SK-N-SH (cell line): ENCODE measurements around the gene ACBD6. TPM values are rescaled to one million over a fixed set of nuclear protein-coding genes. Genes with fewer than 3 reads are reported as not detected.

Experiments used
- CTCF ChIA-PET: fragments of 300-600, 350-600 bp; formaldehyde crosslinking; extraction: SDS; loops from one replicate; lab custom pipeline; 2021; lab: Yijun Ruan, JAX
- POLR2A ChIA-PET: fragments of 350-600 bp; sonication (Branson Sonifier 250); formaldehyde crosslinking; extraction: SDS; loops from one replicate; lab custom pipeline; 2020; ENCODE audit warnings: antibody characterized with exemption, inconsistent platforms; lab: Yijun Ruan, JAX
- DNase-seq: peaks from one replicate; pipeline ENCODE4 v3.0.0; 2012
- H2AFZ ChIP-seq: fragments of 200-600 bp; sonication (generic); 2 replicates; pipeline ENCODE4 v1.8.1; 2016; ENCODE audit warnings: antibody characterized with exemption, mild to moderate bottlenecking, low read depth
- H3F3A ChIP-seq: fragments of 200-600 bp; sonication (generic); replicated peaks from 2 replicates; pipeline ENCODE3; 2016; ENCODE audit warnings: antibody characterized with exemption, mild to moderate bottlenecking; ENCODE audit not compliant: insufficient read depth
- H3K27ac ChIP-seq, 2 experiments: fragments of 200-500 bp in 1 of 2; fragments of 200-600 bp in 1 of 2; sonication (Bioruptor generic) in 1 of 2; sonication (generic), shearing (Covaris generic) in 1 of 2; 2 replicates each; pipeline versions ENCODE4 v1.5.1 to v1.6.1; 2014 to 2016; ENCODE audit warnings: low read depth in 2 of 2, inconsistent platforms in 1 of 2, low read length in 1 of 2, mild to moderate bottlenecking in 1 of 2, mixed read lengths in 1 of 2
- H3K27me3 ChIP-seq: fragments of 200-600 bp; sonication (generic), shearing (Covaris generic); 2 replicates; pipeline ENCODE4 v1.6.1; 2016; ENCODE audit warnings: mixed run types; ENCODE audit not compliant: insufficient read depth
- H3K36me3 ChIP-seq, 2 experiments: fragments of 200-500 bp in 1 of 2; fragments of 200-600 bp in 1 of 2; sonication (Bioruptor generic) in 1 of 2; sonication (generic) in 1 of 2; replicated peaks in 1 of 2; 2 replicates each; pipeline versions ENCODE3 to v1.5.1; 2014 to 2016; ENCODE audit warnings: low read length in 1 of 2, mild to moderate bottlenecking in 1 of 2; ENCODE audit not compliant: insufficient read depth in 2 of 2, control insufficient read depth in 1 of 2
- H3K4me1 ChIP-seq, 2 experiments: fragments of 200-500 bp in 1 of 2; fragments of 200-600 bp in 1 of 2; sonication (Bioruptor generic) in 1 of 2; sonication (generic), shearing (Covaris generic) in 1 of 2; 2 replicates each; pipeline versions ENCODE4 v1.5.1 to v1.6.1; 2014 to 2016; ENCODE audit warnings: low read depth in 1 of 2, low read length in 1 of 2, mixed run types in 1 of 2; ENCODE audit not compliant: insufficient read depth in 2 of 2, control insufficient read depth in 1 of 2
- H3K4me2 ChIP-seq: fragments of 200-600 bp; sonication (generic), shearing (Covaris generic); 2 replicates; pipeline ENCODE4 v1.6.1; 2017; ENCODE audit warnings: mixed run types
- H3K4me3 ChIP-seq, 2 experiments: fragments of 200-500 bp in 1 of 2; fragments of 200-600 bp in 1 of 2; sonication (Bioruptor generic) in 1 of 2; sonication (generic), shearing (Covaris generic) in 1 of 2; 2 replicates each; pipeline versions ENCODE4 v1.5.1 to v1.8.1; 2014 to 2016; ENCODE audit warnings: low read depth in 2 of 2, inconsistent platforms in 1 of 2, low read length in 1 of 2, mild to moderate bottlenecking in 1 of 2, mixed read lengths in 1 of 2, moderate library complexity in 1 of 2
- H3K79me2 ChIP-seq: fragments of 200-600 bp; sonication (generic); 2 replicates; pipeline ENCODE4 v1.8.1; 2017; ENCODE audit warnings: mild to moderate bottlenecking; ENCODE audit not compliant: insufficient read depth
- H3K9ac ChIP-seq: fragments of 200-600 bp; sonication (generic); 2 replicates; pipeline ENCODE4 v1.6.1; 2017; ENCODE audit warnings: mixed run types
- H3K9me2 ChIP-seq: fragments of 200-600 bp; sonication (generic); 2 replicates; pipeline ENCODE4 v1.6.1; 2017; ENCODE audit warnings: mixed run types
- H3K9me3 ChIP-seq: fragments of 200-600 bp; sonication (generic); 2 replicates; pipeline ENCODE4 v1.6.1; 2017; ENCODE audit warnings: mixed run types, mild to moderate bottlenecking, moderate library complexity
- H4K20me1 ChIP-seq: fragments of 200-600 bp; sonication (generic); 2 replicates; pipeline ENCODE4 v1.6.1; 2017; ENCODE audit warnings: mild to moderate bottlenecking, mixed run types; ENCODE audit not compliant: insufficient read depth
- EP300 ChIP-seq, 2 experiments: IDR thresholded peaks; 2 replicates each; pipeline versions ENCODE4 v1.4.0 to v1.6.1; 2012; ENCODE audit warnings: borderline replicate concordance in 1 of 2, low read depth in 1 of 2, low read length in 1 of 2
- EZH2phosphoT487 ChIP-seq: fragments of 200-600 bp; sonication (generic); IDR thresholded peaks from 2 replicates; pipeline ENCODE4 v1.6.1; 2017; ENCODE audit warnings: low read depth, mixed run types, mild to moderate bottlenecking, antibody characterized with exemption, moderate library complexity, borderline replicate concordance
- FOSL2 ChIP-seq: IDR thresholded peaks from 2 replicates; pipeline ENCODE4 v1.4.0; 2012; ENCODE audit warnings: low read depth, mild to moderate bottlenecking, moderate library complexity, borderline replicate concordance
- JUND ChIP-seq: IDR thresholded peaks from 2 replicates; pipeline ENCODE4 v1.4.0; 2012
- MEF2A ChIP-seq: IDR thresholded peaks from 2 replicates; pipeline ENCODE4 v1.4.0; 2012; ENCODE audit warnings: low read depth, borderline replicate concordance
- MXI1 ChIP-seq: IDR thresholded peaks from 2 replicates; pipeline ENCODE4 v1.6.1; 2012; ENCODE audit warnings: mild to moderate bottlenecking, low read depth, low read length, improper control_type of control experiment
- NFIC ChIP-seq: IDR thresholded peaks from 2 replicates; pipeline ENCODE4 v1.4.0; 2012; ENCODE audit warnings: borderline replicate concordance
- NRF1 ChIP-seq: IDR thresholded peaks from 2 replicates; pipeline ENCODE4 v1.6.1; 2012; ENCODE audit warnings: low read depth, mild to moderate bottlenecking, low read length
- RCOR1 ChIP-seq: fragments of 150-350 bp; IDR thresholded peaks from 2 replicates; pipeline ENCODE4 v1.6.1; 2017; ENCODE audit warnings: antibody characterized with exemption, low read length
- RFX5 ChIP-seq: IDR thresholded peaks from 2 replicates; pipeline ENCODE4 v1.6.1; 2012; ENCODE audit warnings: mild to moderate bottlenecking, improper control_type of control experiment, low read length
- RXRA ChIP-seq: IDR thresholded peaks from 2 replicates; pipeline ENCODE4 v1.4.0; 2012; ENCODE audit warnings: low read depth, mild to moderate bottlenecking, borderline replicate concordance
- TAF1 ChIP-seq: IDR thresholded peaks from 2 replicates; pipeline ENCODE4 v1.6.1; 2012; ENCODE audit warnings: low read depth, mild to moderate bottlenecking, low read length, moderate library complexity, borderline replicate concordance
- TCF12 ChIP-seq: IDR thresholded peaks from 2 replicates; pipeline ENCODE4 v1.4.0; 2012
- TEAD4 ChIP-seq: IDR thresholded peaks from 2 replicates; pipeline ENCODE4 v1.4.0; 2012; ENCODE audit warnings: mild to moderate bottlenecking, borderline replicate concordance; ENCODE audit not compliant: insufficient read depth
- YY1 ChIP-seq: IDR thresholded peaks from 2 replicates; pipeline ENCODE4 v1.4.0; 2012; ENCODE audit warnings: low read depth, mild to moderate bottlenecking
- WGBS: methylation state at CpG from one replicate; pipeline ENCODE4 v1.1.6; 2017; ENCODE audit warnings: low lambda C conversion rate; 5-methylcytosine and 5-hydroxymethylcytosine counted together
- polyA plus RNA-seq, 3 experiments: library from polyadenylated mRNA; depleted of rRNA; stranded (reverse); fragments of >200 nt; gene quantifications; 2 replicates each; pipeline ENCODE4 v1.2.3, GENCODE V29; 2012
- TF ChIP-seq, protein P1 (sequence below): IDR thresholded peaks from 2 replicates; pipeline ENCODE4 v1.4.0; 2012; ENCODE audit warnings: low read depth, borderline replicate concordance
- TF ChIP-seq, protein P2 (sequence below): fragments of 150-350 bp; IDR thresholded peaks from 2 replicates; pipeline ENCODE4 v1.6.1; 2016; ENCODE audit warnings: mild to moderate bottlenecking, low read depth, low read length
- TF ChIP-seq, protein P3 (sequence below): fragments of 150-350 bp; IDR thresholded peaks from 2 replicates; pipeline ENCODE4 v1.6.1; 2017; ENCODE audit warnings: antibody characterized with exemption, low read length, low read depth, borderline replicate concordance

Gene ACBD6
- polyA plus RNA-seq, 1 of the 3 experiments (the other 2 are of a cell fraction): 60.9 TPM

DNA sequence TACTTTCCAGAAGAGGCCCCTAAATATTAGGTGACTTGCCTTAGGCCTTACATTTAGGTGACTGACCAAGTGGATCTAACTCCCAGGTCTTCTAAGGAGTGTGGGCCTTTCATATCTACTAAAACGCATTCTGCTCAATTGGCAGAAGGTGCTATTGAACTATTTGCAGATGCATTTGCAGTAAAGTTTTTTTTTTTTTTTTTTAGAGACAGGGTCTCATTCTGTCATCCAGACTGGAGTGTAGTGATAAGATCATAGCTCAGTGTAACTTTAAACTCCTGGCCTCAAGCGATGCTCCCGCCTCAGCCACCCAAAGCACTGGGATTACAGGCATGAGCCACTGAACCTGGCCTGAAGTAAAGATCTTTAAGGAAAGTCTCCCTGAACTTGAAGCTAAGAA is 13.0 kb upstream of the ACBD6 start:
- Histone ChIP-seq H3K36me3 (no peaks in the 10 kb centered on the region), H2AFZ (peak overlapping the region; percentile 97), H3K79me2 (no peaks in the 10 kb centered on the region; the same call in 1 of the 2 replicates), H3K27ac (peak overlapping the region in 1 of 2 experiments; percentile 43; a peak in 1 of 4 replicates), H3K4me2 (no peak overlapping the region), H4K20me1 (no peaks in the 10 kb centered on the region), H3K9me2 (no peaks in the 10 kb centered on the region), H3K9ac (no peak overlapping the region), H3K4me1 (peaks cover 0 to 11% of the 10 kb centered on the region in 2 experiments; a peak in 2 of 4 replicates), H3F3A (peaks cover 7% of the 10 kb centered on the region), H3K9me3 (peaks cover 7% of the 10 kb centered on the region), H3K27me3 (no peaks in the 10 kb centered on the region), H3K4me3 (no peak overlapping the region)
- POLR2A ChIA-PET: interaction anchor here (0.9 to 1.4 kb wide), 3 partner anchors 13 to 574 kb away, joined by 4 to 10 read pairs (median 5); partner anchors contain the start of gene ACBD6
- no peak for TF ChIP-seq JUND
- no peak for TF ChIP-seq RCOR1
- TF ChIP-seq TAF1: no peak
- TF ChIP-seq, protein P1, sequence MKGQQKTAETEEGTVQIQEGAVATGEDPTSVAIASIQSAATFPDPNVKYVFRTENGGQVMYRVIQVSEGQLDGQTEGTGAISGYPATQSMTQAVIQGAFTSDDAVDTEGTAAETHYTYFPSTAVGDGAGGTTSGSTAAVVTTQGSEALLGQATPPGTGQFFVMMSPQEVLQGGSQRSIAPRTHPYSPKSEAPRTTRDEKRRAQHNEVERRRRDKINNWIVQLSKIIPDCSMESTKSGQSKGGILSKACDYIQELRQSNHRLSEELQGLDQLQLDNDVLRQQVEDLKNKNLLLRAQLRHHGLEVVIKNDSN: no peak
- no peak for TF ChIP-seq TEAD4
- TF ChIP-seq MXI1: no peak
- no peak for TF ChIP-seq NRF1
- no peak for TF ChIP-seq MEF2A
- no peak for TF ChIP-seq FOSL2
- no peak for TF ChIP-seq EZH2phosphoT487
- TF ChIP-seq, protein P2, sequence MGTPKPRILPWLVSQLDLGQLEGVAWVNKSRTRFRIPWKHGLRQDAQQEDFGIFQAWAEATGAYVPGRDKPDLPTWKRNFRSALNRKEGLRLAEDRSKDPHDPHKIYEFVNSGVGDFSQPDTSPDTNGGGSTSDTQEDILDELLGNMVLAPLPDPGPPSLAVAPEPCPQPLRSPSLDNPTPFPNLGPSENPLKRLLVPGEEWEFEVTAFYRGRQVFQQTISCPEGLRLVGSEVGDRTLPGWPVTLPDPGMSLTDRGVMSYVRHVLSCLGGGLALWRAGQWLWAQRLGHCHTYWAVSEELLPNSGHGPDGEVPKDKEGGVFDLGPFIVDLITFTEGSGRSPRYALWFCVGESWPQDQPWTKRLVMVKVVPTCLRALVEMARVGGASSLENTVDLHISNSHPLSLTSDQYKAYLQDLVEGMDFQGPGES: no peak
- TF ChIP-seq EP300 (IDR thresholded peaks at IDR 0.05; ENCODE audit: borderline replicate concordance in 1 of 2, low read depth in 1 of 2, low read length in 1 of 2): no peak
- TF ChIP-seq, protein P3, sequence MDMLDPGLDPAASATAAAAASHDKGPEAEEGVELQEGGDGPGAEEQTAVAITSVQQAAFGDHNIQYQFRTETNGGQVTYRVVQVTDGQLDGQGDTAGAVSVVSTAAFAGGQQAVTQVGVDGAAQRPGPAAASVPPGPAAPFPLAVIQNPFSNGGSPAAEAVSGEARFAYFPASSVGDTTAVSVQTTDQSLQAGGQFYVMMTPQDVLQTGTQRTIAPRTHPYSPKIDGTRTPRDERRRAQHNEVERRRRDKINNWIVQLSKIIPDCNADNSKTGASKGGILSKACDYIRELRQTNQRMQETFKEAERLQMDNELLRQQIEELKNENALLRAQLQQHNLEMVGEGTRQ: no peak
- TF ChIP-seq RXRA: no peak
- no peak for TF ChIP-seq TCF12
- TF ChIP-seq YY1: no peak
- TF ChIP-seq NFIC: no peak
- TF ChIP-seq RFX5: no peak
- CTCF ChIA-PET: interaction anchor here (0.6 to 9.8 kb wide), 40 partner anchors 8 to 654 kb away, joined by 3 to 157 read pairs (median 4); partner anchors contain the start of genes ACBD6 and XPR1
- WGBS: 7% methylated on average over 3 of the region's 3 CpGs
- no peak for DNase-seq
